Upper lobe of left lung (tissue), 4 donors: ENCODE data around the gene CCDC183.
"Not testable (repeated sequence)": the region's sequence is repeated elsewhere in the genome, so short reads cannot be mapped to it uniquely, and the experiment has no call there.

ENCODE experiments used
- EP300 ChIP-seq, 4 donors: sonication (generic); formaldehyde crosslinking; IDR thresholded peaks; one replicate each; pipeline ENCODE4 v1.5.1; 2017; ENCODE audit warnings: antibody characterized with exemption in 4 of 4, control low read depth in 2 of 4
- POLR2A ChIP-seq, 4 donors: fragments of 450-650 bp; IDR thresholded peaks; one replicate each; pipeline ENCODE4 v1.5.1; 2016 to 2017; ENCODE audit warnings: antibody characterized with exemption in 4 of 4, mild to moderate bottlenecking in 2 of 4
- POLR2AphosphoS5 ChIP-seq, 2 donors: sonication (generic); formaldehyde crosslinking; IDR thresholded peaks; one replicate each; pipeline ENCODE4 v1.5.1; 2017; ENCODE audit warnings: antibody characterized with exemption in 2 of 2
- TF ChIP-seq, protein P1 (sequence below), 6 experiments: fragments of 450-650 bp in 4 of 6; fragments of 200-600 bp in 2 of 6; sonication (generic) in 2 of 6; IDR thresholded peaks; one replicate each; pipeline ENCODE4 v1.5.1; 2016 to 2019; ENCODE audit warnings: antibody characterized with exemption in 6 of 6

DNA sequence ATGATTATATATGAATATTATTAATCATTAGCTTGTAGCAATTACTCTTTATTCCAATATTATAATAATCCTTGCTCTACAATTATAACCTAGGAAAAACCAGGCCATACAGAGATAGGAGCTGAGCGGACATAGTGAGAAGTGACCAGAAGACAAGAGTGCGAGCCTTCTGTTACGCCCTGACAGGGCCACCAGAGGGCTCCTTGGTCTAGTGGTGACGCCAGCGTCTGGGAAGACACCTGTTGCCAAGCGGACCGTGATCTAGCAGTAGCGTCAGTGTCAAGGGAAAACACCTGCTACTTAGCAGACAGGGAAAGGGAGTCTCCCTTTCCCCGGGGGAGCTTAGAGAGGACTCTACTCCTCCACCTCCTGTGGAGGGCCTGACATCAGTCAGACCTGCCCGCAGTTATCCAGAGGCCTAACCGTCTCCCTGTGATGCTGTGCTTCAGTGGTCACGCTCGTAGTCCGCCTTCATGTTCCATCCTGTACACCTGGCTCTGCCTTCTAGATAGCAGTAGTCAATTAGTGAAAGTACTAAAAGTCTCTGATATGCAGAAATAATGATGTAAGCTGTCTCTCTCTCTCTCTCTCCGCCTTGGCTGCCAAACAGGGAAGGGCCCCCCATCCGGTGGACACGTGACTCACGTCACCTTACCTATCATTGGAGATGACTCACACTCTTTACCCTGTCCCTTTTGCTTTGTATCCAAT lies 29.6 kb upstream of the CCDC183 start:
- TF ChIP-seq, protein P1, sequence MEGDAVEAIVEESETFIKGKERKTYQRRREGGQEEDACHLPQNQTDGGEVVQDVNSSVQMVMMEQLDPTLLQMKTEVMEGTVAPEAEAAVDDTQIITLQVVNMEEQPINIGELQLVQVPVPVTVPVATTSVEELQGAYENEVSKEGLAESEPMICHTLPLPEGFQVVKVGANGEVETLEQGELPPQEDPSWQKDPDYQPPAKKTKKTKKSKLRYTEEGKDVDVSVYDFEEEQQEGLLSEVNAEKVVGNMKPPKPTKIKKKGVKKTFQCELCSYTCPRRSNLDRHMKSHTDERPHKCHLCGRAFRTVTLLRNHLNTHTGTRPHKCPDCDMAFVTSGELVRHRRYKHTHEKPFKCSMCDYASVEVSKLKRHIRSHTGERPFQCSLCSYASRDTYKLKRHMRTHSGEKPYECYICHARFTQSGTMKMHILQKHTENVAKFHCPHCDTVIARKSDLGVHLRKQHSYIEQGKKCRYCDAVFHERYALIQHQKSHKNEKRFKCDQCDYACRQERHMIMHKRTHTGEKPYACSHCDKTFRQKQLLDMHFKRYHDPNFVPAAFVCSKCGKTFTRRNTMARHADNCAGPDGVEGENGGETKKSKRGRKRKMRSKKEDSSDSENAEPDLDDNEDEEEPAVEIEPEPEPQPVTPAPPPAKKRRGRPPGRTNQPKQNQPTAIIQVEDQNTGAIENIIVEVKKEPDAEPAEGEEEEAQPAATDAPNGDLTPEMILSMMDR (IDR thresholded peaks at IDR 0.05): peak in 3 of 6 experiments; percentile 12 to 47 (median 20)
- TF ChIP-seq EP300, POLR2A, POLR2AphosphoS5 (IDR thresholded peaks at IDR 0.05): not testable (repeated sequence)
